Transverse colon (tissue), 4 donors: ENCODE results near the gene HOXC12.

Experiments used
- CTCF ChIP-seq, 5 experiments: fragments of 200-600 bp in 3 of 5; fragments of 450-650 bp in 2 of 5; sonication (generic) in 3 of 5; IDR thresholded peaks; 1 replicate in 2 of 5; 2 replicates in 3 of 5; pipeline ENCODE4 v1.5.1; 2016 to 2017; ENCODE audit warnings: antibody characterized with exemption in 5 of 5, inconsistent platforms in 3 of 5, mild to moderate bottlenecking in 2 of 5, moderate library complexity in 1 of 5
- EP300 ChIP-seq: sonication (generic); formaldehyde crosslinking; IDR thresholded peaks from one replicate; pipeline ENCODE4 v1.6.1; 2017; ENCODE audit warnings: antibody characterized with exemption, low read depth
- POLR2A ChIP-seq: fragments of 450-650 bp; IDR thresholded peaks from one replicate; pipeline ENCODE4 v1.6.1; 2016; ENCODE audit warnings: antibody characterized with exemption, mild to moderate bottlenecking, moderate library complexity
- POLR2AphosphoS5 ChIP-seq, 3 donors: sonication (generic); formaldehyde crosslinking; IDR thresholded peaks; one replicate each; pipeline ENCODE4 v1.6.1; 2016; ENCODE audit warnings: antibody characterized with exemption in 3 of 3

- TF ChIP-seq POLR2A, result no peak
- TF ChIP-seq CTCF (IDR thresholded peaks at IDR 0.05), result no peak
- no peak for TF ChIP-seq EP300
- no peak for TF ChIP-seq POLR2AphosphoS5 (IDR thresholded peaks at IDR 0.05)
Observed at GRCh38 chr12:53991077-53991460, 36.4 kb downstream of the HOXC12 start.
